HG03575 (cell line): ENCODE measurements around the gene CCDC81.
"Not testable (repeated sequence)": the region's sequence is repeated elsewhere in the genome, so short reads cannot be mapped to it uniquely, and the experiment has no call there.

Experiments used
- ATAC-seq: cut with Tn5 transposase; IDR thresholded peaks from one replicate; pipeline ENCODE4 v1.9.1; 2021; ENCODE audit not compliant: unreplicated experiment, insufficient number of reproducible peaks, low FRiP score; ENCODE audit errors: extremely low read depth

CCDC81 gene

DNA sequence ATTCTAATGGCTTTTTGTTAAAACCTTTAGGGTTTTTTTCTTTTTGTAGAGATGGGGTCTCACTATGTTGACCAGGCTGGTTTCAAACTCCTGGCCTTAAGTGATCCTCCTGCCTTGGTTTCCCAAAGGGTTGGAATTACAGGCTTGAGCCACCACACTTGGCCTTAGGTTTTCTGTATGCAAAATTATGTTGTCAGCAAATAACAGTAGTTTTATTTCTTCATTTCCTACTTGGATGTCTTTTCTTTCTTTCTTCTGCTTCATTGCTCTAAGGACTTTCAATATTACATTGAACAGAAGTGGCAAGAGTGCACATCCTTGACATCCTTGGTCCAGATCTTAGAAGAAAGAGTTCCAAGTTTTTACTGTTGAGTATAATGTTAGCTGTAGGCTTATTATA, 52.8 kb downstream of the CCDC81 start:
- ATAC-seq = no peak

DNA sequence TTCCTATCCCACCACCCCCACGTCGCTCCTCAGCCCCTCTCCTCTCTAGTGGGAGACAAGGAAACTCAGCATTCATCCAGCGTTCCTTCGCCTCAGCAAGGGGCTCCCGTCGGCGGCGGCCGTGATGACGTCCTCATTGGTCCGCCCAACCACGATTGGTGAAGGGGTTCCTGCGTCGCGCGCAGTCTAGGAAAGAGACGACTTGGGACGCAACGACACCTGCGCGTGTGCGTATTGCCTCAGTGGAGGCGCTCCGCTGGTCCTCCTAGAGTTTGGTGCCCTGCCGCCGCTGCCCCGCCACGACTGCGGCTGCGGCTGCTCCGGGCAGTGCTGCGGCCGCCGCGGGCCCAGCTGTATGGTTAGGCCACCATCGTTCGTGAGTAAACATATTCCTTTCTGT, 56.6 kb downstream of the CCDC81 start:
- no peak for ATAC-seq

DNA sequence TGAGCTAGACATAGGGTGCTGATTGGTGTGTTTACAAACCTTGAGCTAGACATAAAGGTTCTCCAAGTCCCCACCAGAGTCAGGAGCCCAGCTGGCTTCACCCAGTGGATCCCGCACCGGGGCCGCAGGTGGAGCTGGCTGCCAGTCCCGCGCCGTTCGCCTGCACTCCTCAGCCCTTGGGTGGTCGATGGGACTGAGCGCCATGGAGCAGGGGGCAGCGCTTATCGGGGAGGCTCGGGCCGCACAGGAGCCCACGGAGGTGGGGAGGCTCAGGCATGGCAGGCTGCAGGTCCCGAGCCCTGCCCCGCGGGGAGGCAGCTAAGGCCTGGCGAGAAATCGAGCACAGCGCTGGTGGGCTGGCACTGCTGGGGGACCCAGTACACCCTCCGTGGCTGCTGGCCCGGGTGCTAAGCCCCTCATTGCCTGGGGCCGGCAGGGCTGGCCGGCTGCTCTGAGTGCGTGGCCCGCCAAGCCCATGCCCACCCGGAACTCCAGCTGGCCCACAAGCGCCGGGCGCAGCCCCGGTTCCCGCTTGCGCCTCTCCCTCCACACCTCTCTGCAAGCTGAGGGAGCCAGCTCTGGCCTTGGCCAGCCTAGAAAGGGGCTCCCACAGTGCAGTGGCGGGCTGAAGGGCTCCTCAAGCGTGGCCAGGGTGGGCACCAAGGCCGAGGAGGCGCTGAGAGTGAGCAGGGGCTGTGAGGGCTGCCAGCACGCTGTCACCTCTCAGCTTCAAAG, 58.8 kb downstream of the CCDC81 start:
- ATAC-seq = not testable (repeated sequence)

DNA sequence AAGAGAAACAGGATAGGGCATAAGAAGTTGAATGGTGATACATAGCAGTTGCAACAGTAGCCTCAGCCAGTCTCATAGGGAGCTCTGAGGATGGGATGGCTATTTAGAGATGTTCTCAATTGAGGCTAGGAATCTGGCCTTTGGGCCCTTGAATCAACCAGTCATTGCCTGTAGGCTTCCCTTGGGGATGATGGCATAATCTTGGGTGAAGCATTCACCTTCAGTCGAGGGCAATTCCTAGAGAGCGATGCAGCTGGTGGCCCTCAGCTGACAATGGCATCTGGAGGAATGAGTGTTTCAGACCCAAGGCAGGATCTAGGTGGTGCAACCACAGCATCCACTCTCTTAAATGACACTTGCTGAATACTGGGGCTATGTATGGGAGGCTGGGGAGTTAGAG, 61.0 kb downstream of the CCDC81 start:
- no peak for ATAC-seq

DNA sequence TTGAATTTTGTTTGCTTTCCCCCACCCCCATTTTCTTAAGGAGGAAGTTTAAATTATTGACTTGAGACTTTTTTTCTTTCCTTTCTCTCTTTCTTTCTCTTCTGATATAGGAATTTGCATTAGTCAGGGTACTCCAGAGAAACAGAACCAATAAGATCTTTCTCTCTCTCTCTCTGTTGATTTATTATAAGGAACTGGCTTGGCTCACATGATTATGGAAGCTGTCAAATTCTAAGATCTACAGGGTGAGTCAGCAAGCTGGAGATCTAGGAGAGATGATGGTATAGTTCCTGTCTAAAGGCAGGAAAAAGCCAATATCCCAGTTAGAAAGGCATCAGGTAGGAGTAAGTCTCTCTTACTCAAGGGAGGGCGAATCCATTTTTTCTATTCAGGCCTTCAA, 64.0 kb downstream of the CCDC81 start:
- no peak for ATAC-seq

DNA sequence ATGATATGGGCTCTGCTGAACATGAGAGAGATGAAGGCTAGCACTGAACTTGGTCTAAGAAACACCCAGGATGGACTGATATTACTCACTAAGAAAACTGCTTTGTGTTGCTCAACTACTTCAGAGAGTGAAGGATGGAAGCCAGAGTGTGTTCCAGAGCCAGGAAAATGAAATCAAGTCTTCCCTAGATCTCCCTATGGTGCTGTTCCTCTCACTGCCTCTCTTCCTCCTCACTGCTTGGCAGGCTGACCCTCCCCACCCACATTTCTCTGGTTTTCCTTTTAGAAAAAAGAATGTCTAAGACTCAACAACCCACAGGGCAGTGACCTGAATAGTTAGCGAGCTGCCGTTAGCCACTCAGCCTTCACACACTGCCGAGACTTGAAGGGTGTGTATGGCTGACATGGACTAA, 65.6 kb downstream of the CCDC81 start:
- no peak for ATAC-seq

DNA sequence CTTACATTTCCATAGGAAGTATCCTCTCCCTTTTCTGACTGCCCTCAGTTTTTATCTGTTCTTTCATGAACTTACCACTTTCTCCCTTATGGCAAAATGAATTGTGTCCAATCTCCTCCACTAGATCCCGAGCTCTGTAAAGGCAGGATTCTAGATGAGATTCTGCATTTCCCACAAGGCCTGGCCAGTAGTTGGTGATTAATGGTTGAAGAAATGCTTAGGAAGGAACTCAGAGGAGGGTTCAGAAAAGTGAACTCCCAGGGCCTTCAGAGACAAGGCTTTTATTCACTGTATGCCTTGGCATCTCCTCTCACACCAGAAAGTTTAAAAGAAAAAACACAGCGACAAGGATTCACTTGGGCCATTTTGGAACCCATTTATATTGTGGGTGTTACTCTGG, 66.2 kb downstream of the CCDC81 start:
- no peak for ATAC-seq

DNA sequence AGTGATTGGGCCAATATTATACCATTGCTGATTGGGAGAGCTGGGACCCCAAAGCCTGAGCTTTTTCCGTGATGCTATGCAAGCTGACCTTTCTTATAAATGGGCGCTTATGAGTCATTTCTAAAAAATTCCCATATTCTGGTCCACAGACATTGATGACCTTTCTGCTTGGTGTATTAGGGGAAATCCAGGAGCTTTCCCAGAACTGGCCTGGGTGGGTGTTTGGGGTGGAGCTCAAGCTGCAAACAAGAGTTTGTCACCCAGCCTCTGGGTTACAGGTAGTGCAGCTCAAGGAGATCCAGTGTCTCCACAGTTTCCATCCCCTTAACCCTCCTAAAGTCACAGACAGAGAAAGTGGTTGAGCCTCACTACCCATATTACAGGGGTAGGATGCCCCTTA, 67.7 kb downstream of the CCDC81 start:
- ATAC-seq = no peak

DNA sequence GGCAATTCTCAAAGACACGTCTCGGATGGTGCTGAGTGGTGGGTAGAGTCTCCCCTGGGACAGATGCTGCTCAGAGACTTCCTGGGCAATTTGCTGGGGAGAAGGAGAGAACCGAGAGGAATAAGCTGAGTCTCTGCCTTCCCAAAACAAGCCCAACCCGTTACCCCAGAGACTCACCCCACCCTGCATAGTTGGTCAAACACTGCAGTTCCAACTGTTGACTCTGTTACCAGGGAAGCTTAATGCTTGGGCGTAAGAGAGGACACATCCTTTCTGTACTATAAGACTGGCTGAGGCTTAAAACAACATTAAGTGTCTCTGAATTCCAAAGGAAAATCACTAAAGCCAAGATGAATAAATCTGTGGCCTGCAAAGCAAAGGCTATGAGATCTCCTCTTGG, 68.1 kb downstream of the CCDC81 start:
- ATAC-seq = no peak

DNA sequence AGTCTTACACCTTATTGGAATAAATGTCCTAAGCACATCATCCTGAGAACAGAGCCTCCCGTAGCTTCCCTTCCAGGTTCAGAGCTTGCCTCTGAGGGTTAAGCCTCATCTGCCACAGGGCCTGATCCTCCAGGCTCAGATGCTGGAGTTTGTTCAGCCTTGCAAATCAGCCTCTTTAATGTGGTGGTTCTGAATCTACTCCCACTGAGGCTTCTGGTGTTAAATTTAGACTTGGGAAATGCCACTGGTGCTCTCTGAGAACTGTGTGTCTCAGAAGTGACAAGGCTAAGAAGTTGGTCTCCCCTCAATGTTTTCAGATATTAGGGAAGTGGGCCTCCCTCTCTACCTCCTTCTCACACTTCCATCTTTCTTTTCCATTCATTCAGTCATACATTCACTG, 68.7 kb downstream of the CCDC81 start:
- no peak for ATAC-seq

DNA sequence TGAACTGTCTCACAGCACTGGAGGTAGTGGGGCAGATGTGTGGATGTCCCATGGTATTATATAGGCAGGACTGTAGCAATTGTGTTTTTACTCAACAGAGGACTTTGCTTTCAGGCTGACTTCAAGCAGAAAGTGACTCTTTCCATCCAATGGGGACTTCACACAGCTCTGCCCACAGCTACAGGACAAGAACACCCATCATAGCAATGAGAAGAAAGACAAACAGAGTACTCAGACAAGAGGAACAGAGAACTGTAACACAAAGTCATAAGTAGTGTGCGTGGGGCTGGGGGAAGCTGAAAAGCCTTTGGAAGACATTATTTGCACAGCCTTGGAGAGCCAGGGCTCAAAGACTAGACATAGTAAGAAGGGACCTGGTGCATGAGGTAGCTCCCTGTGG, 70.3 kb downstream of the CCDC81 start:
- no peak for ATAC-seq

DNA sequence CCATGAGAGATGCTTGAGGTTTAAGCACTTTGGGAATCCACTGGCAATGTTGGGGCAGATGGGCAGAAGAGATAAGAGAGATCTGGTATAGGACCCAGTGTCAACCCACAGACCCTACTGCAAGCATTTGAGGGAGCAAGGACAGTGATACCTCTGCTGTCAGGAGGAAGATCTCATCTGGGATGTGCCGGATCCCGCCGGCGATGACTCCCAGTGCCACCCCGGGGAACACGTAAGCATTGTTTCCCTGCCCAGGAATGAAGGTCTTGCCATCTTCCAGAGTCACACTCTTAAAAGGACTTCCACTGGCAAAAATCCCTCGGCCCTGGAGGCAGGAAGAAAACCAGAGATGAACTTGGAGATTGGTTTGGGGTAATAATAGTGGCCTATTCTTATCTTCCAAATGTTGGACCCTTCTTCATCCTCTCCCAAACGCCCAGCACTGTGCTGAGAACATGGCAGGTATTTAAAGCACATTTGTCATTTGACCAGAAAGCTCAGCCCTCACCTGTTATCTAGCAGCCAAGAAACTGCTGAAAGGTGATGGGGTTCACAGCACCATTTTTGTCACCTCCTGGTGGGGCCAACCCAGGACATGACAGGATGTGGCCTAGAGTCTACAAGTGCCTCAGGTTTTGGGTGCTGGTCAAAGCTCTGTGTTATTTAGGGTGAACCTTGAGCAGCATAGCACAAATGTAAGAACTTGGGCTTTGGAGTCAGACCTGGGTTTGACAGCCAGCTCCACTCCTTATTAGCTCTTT, 71.7 kb downstream of the CCDC81 start:
- ATAC-seq = no peak

DNA sequence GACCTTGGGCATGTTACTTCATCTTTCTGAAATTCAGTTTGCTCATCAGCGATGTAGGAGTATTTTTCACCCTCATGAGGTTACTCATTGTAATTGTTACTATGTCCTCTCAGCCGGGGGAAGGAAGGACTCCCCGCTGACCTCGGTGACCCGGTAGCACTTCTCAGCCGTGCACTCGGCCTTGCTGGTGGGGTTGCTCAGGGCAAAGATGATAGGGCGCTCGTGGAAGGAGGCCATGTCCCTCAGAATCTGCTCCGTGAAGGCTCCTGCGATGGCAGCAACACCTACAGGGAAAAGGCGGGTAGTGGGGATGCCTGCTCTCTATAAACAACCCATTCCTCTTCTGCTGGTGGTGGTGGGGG, 72.2 kb downstream of the CCDC81 start:
- ATAC-seq = no peak

DNA sequence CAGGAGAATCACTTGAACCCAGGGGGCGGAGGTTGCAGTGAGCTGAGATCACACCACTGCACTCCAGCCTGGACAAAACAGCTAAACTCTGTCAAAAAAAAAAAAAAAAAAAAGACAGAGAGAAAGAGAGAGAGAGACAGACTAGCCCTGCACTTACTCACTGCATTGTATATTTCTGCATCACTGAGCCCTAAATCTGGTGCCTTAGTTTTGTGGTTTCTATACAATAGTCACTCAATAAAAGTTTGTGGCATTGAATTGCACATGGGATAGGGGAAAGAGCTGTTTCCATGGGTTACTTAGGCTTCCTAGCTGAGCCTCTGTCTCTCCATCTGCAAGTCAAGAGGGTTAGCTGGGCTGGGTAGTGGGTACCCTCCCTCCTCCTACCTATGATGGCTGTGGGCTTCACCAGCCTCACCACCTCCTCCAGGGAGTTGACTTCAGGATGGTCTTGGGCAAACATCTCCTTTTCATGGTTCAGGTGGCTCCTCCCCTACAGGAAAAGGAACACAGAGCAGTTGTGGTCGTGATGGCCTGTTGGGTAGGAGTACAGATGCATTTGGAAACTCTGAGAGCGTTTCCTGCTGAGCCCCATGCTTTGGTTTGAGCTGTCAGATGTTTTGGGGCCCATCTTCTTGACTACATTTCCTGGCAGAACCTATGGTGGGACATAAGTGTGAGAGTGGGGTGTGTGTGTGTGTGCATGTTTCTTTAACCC, 73.2 kb downstream of the CCDC81 start:
- no peak for ATAC-seq

DNA sequence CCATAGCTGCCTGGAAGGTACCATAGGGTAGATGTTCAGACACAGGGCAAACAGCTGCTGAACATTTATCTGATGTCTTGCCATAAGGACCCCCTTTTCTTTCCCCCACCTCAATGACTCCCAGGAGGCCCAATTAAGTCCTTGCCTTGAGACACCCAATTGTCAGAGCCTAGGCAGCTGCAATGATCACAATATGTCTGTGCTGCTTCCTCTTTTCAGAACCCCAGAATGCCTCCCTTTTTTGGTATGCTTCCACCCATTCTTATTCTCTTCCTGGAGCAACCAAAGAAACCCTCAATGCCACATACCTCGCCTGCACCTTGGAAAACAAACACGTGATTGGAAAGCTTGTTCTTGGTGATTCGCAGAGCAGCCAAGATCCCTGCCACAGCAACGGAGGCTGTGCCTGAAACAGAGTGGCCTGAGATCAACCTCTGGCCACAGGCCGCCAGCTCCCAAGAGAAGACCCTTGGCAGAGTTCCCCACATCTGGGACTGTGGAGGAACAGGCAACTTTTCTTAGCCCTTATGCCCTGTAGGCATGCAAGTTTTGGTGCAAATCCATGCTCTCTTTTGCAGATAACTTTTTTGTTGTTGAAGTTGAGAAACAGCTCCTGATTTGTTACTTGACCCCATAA, 75.4 kb downstream of the CCDC81 start:
- no peak for ATAC-seq

DNA sequence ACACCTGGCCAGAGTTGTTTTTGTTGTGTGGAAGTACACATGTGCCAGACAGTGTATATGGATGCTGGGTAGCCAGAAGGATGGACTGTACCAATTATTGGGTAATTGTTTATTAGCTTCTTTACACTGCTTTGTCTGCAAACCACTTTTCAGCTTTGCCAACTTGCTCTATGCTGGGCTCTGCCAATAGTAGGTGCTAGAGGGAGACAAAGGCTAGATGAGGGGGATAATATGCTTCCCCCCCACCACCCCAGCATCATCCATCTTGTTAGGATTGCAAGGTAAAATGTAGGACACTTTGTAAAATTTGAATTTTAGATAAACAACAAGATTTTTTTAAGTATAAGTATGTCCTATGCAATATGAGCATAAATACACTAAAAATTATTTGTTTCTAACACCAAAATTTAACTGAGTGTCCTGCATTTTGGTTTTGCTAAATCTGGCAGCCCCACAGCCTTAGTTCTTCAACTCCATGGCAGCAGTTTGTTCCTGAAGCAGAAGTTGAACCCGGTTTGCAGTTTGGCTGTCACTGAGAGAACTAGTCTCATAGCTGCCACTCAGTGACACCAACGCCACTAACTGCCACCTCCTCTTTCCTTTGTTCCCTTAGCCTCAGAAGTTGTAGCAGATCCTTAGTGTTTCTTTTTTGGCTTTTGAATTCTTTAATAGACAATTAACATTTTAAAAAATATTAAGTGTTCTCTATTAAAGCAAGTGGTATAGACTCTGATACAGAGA, 78.8 kb downstream of the CCDC81 start:
- ATAC-seq = no peak

DNA sequence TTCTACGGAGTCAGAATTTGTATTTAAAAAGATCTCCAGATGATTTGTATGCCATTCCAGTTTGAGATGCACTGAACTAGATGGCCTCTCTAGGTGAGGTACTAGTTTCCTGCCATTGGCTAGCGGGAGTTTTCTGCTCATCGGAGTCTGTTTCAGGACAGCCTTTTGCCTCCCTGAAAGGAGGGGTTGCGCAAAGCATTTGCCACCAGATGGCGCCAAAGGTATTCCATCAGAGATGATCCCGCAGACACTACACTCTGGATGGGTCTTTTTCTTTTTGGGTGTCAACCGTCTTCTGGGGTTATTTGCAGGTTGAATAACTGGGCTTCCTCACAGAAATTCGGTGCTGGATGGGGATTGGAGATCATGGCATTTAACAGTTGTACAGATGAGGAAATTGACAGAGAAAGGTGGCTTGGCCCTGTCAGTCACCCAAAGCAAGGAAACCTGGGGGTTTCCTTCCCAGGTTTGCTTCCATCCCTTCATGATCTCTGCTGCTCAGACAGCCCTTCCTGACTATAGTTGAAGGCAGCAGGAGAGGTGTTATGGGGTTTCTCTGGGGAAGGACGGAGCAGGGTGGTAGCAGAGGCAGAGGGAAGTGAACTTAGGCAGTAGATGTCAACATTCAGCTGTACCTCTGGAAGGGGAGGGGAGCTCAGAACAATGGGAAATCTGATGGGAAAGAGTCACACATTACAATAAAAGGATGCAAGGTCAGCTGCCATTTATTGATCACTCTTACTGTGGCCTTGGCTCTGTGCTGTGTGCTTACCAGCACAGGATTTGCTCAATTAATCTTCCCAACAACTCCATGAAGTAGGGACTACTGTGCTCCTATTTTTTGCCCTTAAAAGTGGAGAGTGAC, 81.6 kb downstream of the CCDC81 start:
- peak; percentile 36 for ATAC-seq

DNA sequence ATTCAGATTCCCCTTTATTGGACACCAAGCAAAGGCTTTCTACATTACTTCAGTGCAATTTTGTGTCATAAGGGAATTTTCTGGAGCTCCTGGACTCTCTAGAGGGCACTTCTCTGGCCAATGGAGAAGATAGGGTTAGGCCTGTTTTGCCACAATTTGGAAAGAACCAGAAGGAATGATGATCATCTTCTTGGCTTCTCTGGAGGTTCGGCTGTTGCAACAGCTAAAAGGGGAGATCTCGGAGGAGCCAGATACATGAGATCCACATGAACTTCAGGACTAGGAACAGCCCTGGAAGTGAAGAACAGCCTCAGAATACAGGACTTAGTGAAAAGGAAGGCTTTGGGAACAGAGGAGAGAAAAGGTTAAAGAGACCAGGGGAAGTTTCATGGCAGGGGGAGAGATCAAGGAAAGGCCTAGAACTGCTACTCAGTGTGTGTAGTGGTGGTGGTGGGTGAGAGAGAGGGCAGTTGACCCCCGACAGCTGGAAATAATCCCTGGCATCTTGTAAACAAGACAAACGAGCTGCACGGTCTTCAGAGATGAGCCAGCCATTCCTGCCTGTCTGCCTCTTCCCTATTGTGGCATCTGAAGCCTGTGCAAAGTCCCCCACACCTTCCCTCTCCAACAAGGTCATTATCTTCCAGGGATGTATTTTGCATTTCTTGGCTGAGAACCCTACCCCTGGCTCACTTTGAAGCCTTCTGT, 83.8 kb downstream of the CCDC81 start:
- ATAC-seq = no peak
